Putamen (tissue), 1 donor: Measurements from ENCODE around the gene EPYC.

Source experiments
- DNase-seq: peaks from one replicate; pipeline ENCODE4 v3.0.0-alpha.2; 2016; ENCODE audit warnings: low spot score

Gene EPYC

GRCh38 chr12:90954921-90955320, 49.9 kb downstream of the EPYC start, which contains the start of gene CCER1:
Gene CCER1 (minus strand): TSS chr12:90955176. CDS start chr12:90954742, 434 bp downstream.
- DNase-seq: no peak

GRCh38 chr12:90954428-90954827, 50.3 kb downstream of the EPYC start:
- DNase-seq: no peak

- DNase-seq: no peak
Observed at GRCh38 chr12:90953956-90954421, 50.8 kb downstream of the EPYC start.

DNA sequence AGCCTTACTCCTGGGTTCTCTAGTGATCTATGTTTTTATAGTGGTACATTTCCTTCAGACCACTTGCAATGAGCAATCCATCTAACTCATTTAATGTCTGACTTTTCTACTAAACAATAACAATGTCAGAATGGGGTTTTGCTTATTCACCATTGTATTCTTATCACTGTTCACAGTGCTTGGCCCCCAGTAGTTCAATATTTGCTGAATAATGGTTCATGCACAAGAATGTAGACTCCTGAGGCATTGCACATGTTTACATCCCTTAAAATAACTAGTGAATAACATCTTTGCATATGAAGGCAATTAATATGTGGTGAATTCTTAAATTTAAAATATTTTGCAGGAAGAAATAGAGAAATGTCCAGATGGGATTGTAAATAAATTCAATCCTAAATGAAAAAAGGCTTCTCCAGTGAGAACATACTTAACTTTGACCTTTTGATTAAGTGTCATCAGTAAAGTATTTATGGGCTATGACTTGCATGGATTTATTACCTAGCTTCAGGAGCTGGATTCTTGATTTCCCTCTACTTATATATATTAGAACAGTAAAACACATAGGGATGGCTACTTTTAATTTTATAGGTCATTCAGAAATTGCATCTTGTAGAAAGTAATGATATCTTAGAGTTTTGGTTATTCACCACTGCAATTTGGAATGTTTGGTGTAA, 53.2 kb downstream of the EPYC start:
- DNase-seq: no peak

GRCh38 chr12:90947869-90948268, 56.9 kb downstream of the EPYC start:
- DNase-seq: no peak

GRCh38 chr12:90945070-90945649, 59.6 kb downstream of the EPYC start:
- no peak for DNase-seq

- DNase-seq: no peak
Observed at GRCh38 chr12:90943255-90943654, 61.5 kb downstream of the EPYC start.

DNA sequence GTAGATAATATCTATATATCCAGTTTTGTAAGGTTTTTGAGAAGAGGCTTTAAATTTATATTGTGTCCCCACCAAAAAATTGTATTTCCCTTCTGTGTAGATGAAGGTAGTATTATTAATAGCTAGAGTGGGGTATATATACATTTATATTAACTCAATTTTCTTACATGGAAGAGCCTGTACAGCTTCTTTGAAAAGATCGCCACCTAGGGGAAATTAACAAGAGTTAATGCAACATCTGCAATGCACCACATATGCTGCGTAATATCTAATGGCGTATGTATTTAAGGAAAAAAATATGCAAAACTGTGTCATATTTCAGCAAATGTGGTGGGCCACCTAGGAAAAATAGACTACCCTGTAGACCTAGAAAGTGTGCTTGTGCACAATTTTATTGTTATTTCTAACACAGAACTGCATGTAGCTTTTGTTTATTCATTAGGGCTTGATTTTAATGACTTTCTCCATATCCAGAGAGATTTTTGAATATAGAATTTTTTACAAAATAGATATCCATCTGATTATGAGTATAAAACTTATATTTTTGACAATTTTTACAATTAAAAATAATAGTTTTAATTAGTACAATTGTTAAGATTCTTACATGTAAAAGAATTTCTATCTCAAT, 63.8 kb downstream of the EPYC start:
- no peak for DNase-seq

- no peak for DNase-seq
Observed at GRCh38 chr12:90939382-90939781, 65.4 kb downstream of the EPYC start.

- no peak for DNase-seq
Observed at GRCh38 chr12:90938451-90938850, 66.3 kb downstream of the EPYC start.

GRCh38 chr12:90937651-90938050, 67.1 kb downstream of the EPYC start:
- DNase-seq: no peak

GRCh38 chr12:90936230-90937005, 68.4 kb downstream of the EPYC start:
- no peak for DNase-seq

DNA sequence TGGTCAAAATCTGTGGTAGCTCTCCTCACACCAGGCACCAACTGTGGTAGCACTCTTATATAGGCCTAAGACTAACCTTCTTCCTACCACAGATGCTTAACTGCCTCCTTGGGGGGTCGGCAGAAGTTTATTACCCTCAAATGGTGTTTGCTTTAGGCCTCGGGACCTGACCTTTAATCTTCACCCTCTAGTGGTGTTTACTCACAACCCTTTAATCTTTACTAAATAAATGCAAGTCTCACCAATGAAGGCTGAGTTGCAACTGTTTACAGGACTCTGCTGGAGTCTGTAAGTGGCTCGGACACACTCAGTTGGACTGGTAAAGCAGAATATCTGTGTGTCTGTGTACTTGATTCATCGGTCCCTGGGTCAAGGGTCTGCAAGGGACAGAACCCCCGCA, 79.2 kb downstream of the EPYC start:
- no peak for DNase-seq

DNA sequence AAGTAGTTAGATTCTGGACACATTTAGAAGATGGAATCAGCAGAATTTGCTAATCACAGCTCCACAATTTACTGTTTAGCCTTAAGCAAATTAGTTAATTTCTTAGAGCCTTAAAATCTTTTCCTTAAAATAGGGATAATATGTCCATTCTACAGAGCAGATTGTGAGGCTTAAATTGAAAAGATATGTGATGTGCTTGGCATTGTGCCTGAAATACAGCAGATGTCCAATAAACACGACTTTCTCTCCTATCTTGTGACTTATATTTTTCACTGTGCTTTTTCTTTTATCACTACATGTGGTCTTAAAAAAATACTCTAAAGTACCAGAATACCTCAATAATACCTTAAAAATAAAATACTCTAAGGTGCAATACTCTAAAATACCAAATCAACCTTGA, 80.4 kb downstream of the EPYC start:
- DNase-seq: no peak

DNA sequence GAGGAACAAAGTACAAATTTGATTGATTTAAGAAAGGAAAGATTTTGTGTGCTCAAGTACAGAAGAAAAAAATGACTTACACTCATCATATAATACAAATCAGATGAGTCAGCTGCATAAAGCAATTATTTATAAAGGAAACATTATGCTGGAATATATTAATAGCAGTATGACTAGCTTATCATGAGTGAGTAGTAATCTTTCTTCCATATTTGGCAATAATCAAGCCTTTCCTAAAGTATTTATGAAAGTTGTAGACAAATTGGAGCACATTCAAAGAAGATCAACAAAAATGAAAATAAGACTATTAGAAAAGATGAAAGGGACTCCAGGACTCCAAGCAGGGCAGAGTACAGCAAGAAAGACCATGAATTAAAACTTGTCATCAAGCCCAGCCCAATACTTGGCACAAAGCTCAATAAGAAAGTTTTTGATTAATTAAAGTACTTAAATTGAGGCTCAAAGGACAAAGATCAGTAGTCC, 82.6 kb downstream of the EPYC start:
- DNase-seq: peak; percentile 1

DNA sequence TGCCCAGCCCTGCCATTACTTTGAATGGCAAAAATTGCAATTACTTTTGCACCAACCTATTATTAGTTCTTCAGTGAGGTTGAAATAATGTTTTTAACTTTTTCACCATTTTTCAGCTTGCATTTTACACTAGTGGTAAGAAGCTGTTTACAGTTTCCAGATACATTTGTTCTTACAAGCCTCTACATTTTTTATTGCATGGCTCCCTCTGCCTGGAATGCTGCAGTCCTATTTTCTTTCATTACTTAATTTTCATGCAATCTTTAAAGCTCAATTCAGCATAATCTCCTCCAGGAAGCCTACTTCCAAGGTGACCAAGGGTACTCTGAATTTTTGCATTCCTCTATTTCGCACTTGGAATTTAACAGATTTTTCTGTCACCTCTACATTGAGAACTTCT, 83.2 kb downstream of the EPYC start:
- no peak for DNase-seq

GRCh38 chr12:90920222-90920621, 84.5 kb downstream of the EPYC start:
- no peak for DNase-seq

DNA sequence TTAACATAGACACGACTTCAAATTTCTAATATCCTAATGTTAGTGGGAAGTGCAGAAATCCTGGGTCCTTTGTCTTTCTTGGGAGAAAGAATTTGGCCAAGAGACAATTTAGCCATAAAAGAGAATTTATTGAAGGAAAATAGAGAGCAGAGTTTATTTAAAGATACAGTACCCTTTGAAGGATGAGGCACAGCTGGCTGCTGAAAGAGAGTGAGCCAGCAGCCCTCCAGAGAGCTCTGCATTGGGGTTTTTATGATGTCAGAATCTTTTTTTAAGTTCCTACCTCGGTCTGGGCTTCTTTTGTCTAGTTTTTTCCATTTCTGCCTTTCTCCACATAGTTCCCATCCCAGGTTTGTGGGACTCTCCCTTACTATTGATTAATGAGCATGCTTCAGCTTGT, 87.3 kb downstream of the EPYC start:
- no peak for DNase-seq

GRCh38 chr12:90916516-90916915, 88.3 kb downstream of the EPYC start:
- no peak for DNase-seq

DNA sequence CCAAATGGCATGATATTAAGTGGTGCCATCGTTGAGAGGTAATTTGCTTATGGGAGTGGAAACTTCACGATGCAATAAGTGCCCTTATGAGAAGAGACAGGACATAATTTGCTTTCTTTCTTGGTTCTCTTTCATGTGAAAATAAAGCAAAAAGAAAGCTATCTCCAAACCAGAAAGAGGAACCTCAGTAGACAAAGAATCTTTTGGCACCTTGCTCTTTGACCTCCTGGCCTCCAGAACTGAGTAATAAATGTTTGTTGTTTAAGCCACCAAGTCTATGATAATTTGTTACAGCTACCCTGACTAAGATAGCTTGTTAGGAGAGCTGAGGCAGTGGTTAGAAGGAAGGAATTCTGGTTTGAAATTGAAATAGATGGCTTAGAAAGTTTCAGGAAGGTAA, 89.4 kb downstream of the EPYC start:
- no peak for DNase-seq
